HUES64 (cell line): ENCODE results near the gene C9.
"Not testable (repeated sequence)": the region's sequence is repeated elsewhere in the genome, so short reads cannot be mapped to it uniquely, and the experiment has no call there.

Source experiments
- H3K27ac ChIP-seq: 2 replicates; pipeline ENCODE4 v1.7.0; 2013; ENCODE audit warnings: low read depth, low read length, inconsistent platforms
- H3K27me3 ChIP-seq: 2 replicates; pipeline ENCODE4 v1.6.1; 2013; ENCODE audit warnings: mild to moderate bottlenecking, low read length; ENCODE audit not compliant: insufficient read depth
- H3K36me3 ChIP-seq: 2 replicates; pipeline ENCODE4 v1.6.1; 2013; ENCODE audit warnings: mild to moderate bottlenecking, low read length; ENCODE audit not compliant: insufficient read depth
- H3K4me1 ChIP-seq: 2 replicates; pipeline ENCODE4 v1.6.1; 2013; ENCODE audit warnings: mild to moderate bottlenecking, low read length, moderate library complexity; ENCODE audit not compliant: insufficient read depth
- H3K4me3 ChIP-seq: 2 replicates; pipeline ENCODE4 v1.5.1; 2013; ENCODE audit warnings: mild to moderate bottlenecking, low read length, moderate library complexity
- H3K9ac ChIP-seq: 2 replicates; pipeline ENCODE4 v1.6.1; 2013; ENCODE audit warnings: mild to moderate bottlenecking, low read depth, low read length
- H3K9me3 ChIP-seq: 2 replicates; pipeline ENCODE4 v1.6.1; 2013; ENCODE audit warnings: low read depth, low read length; ENCODE audit not compliant: insufficient read depth
- WGBS: fragments of 150-250, 120-280 bp; methylation state at CpG from one replicate; pipeline ENCODE4 v1.1.7; 2013; ENCODE audit warnings: missing lambda C conversion rate; 5-methylcytosine and 5-hydroxymethylcytosine counted together

C9 gene

DNA sequence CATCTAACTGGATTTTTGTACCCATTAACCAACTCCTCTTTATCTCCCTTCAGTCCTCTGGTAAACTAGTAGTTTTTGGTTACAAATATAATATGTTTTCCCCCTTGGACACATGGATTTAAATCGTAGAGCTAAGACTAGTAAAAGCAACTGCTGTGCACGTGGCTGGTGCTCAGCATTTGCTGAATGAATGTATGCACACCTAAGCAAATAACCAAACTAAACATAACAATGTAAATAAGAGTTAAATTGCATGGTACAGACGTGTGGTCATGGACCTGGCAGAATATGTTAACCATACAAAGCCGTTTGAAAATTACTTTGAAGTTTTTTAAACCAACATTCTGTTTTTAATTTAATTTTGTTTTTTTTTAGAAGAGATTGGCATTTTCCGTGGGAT lies 79.7 kb downstream of the C9 start:
- Histone ChIP-seq H3K9ac (no peak overlapping the region), H3K27ac (no peak overlapping the region), H3K27me3 (no peaks in the 10 kb centered on the region), H3K4me1 (no peaks in the 10 kb centered on the region), H3K9me3 (peaks cover 6% of the 10 kb centered on the region), H3K4me3 (no peak overlapping the region), H3K36me3 (no peaks in the 10 kb centered on the region)
- 89% methylated on average over 4 of the region's 5 CpGs for WGBS

DNA sequence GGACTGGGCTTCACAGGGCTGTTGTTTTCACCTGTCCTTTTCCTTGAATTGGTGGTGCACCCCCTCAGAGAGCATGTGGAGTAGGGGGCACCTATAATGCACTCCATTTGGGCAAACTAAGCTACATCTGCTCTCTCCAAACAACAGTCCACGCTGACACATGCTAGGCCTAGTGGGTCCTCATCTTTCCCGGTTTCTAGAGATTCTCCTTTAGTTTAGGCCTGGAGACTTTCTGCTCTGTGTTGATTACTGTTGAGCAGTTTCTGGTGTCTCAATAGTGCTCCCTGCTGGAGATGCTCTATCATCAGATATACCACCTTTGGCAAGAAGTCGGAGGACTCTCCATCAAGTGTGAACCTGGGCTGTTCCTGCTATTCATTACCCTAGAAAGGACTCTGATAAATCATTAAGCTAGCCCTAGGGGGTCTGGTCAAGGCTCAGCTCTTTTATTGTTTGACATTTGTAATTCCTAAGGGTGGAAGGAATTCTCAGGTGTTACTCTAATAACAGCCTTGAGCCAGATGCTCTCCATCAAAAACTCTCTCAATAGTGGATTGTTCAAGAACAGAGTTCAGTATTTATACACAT lies 81.0 kb downstream of the C9 start:
- H3K36me3 ChIP-seq = no peaks in the 10 kb centered on the region
- H3K4me1 ChIP-seq = no peaks in the 10 kb centered on the region
- H3K4me3 ChIP-seq = no peak overlapping the region
- H3K27ac ChIP-seq = no peak overlapping the region
- H3K9me3 ChIP-seq = peaks cover 6% of the 10 kb centered on the region
- H3K9ac ChIP-seq = no peak overlapping the region
- WGBS = 37% methylated on average over 3 of the region's 3 CpGs
- no peaks in the 10 kb centered on the region for H3K27me3 ChIP-seq

DNA sequence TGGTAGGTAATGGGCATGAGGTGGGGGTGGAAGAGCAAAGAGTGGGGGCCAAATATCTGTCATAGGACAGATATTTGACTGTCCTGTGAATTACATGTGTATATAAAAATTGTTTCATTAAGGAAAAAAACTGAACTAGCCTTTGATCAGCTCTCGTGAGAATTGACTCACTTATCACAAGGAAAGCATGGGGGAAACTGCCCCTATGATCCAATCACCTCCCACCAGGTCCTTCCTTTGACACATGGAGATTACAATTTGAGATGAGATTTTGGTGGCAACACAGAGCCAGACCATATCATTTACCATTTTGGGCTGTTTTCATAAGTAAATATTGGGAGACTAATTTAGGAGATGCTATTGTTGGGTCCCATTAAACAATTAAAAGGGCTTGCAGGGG lies 81.7 kb downstream of the C9 start:
- Histone ChIP-seq H3K9ac (no peak overlapping the region), H3K27ac (no peak overlapping the region), H3K36me3 (no peaks in the 10 kb centered on the region), H3K27me3 (no peaks in the 10 kb centered on the region), H3K9me3 (peaks cover 6% of the 10 kb centered on the region), H3K4me1 (no peaks in the 10 kb centered on the region), H3K4me3 (no peak overlapping the region)
- WGBS = 67% methylated on average over 1 of the region's 1 CpG

DNA sequence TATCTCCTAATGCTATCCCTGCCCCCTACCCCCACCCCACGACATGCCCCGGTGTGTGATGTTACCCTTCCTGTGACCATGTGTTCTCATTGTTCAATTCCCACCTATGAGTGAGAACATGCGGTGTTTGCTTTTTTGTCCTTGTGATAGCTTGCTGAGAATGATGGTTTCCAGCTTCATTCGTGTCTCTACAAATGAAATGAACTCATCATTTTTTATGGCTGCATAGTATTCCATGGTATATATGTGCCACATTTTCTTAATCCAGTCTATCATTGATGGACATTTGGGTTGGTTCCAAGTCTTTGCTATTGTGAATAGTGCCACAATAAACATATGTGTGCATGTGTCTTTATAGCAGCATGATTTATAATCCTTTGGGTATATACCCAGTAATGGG lies 88.4 kb downstream of the C9 start:
- not testable (repeated sequence) for H3K27ac ChIP-seq, H3K9me3 ChIP-seq, H3K4me3 ChIP-seq

DNA sequence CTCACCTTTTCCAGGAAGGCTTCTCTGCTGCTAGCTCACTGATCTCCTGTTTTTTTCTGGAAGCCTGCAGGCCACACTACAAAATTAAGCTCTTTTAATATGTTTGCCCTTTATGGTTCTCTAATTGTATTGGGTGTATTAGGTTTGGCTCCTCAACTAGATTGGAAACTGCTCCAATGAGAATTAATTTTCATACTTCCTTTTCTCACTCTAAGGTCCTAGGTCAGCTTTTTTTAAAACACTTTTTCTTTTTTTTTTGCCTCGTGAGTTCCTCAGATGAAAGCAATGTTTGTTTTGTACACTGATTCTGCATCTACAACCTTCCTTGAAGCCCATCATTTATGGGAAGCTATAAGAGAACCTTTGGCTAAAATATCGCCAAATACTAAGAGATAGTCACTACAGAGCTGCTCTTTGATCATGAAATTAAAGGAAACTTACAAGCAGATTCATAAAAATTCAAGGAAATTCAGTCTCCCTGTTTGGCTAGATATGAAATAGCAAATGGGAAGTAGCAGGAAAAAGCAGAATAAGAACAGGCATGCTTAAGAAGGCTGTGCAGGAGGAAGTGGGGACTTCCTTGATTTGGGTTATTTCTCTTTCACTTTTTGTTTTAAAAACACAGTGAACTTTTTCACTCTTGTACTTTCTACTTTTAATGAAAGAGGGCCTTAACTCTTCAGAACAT lies 89.8 kb downstream of the C9 start:
- H3K9ac ChIP-seq = no peak overlapping the region
- 97% methylated on average over 2 of the region's 2 CpGs for WGBS
- no peaks in the 10 kb centered on the region for H3K4me1 ChIP-seq
- no peak overlapping the region for H3K27ac ChIP-seq
- no peak overlapping the region for H3K4me3 ChIP-seq
- H3K36me3 ChIP-seq = no peaks in the 10 kb centered on the region
- no peaks in the 10 kb centered on the region for H3K9me3 ChIP-seq
- H3K27me3 ChIP-seq = no peaks in the 10 kb centered on the region

More for the DNA sequence above, 88.4 kb downstream of the C9 start:
- H3K36me3 ChIP-seq, H3K9ac ChIP-seq, H3K27me3 ChIP-seq, H3K4me1 ChIP-seq: not testable (repeated sequence)
- WGBS = 97% methylated on average over 4 of the region's 4 CpGs

DNA sequence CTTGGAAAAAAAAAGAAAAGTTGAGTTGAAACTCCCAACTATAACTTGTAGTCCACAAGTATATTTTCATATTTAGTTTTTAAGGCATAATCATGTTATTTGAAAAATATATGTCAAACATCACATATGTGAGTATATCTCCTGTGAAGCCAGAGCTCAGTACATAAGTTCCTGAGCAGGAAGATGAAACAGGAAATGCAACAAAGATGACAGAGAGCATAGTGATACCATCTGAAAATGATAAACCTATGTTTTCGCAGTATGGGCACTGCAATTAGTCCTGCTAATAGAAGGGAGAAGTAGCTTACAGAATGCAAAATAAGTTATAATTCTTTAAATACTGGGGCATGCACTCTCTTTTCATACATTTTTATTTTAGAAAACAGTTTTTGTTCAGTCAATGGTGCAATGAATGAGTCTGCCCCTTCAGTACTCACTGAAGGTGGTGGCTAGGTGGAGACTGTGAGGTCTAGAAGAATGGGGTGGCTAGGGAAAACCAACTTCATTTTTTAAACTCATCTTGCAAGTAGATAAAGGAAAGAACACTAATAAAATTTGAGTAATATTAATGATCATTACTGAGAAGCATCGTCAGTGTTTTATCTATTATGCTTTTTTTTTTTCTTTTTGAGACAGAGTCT lies 90.9 kb downstream of the C9 start:
- no peaks in the 10 kb centered on the region for H3K27me3 ChIP-seq
- H3K36me3 ChIP-seq = no peaks in the 10 kb centered on the region
- no peak overlapping the region for H3K27ac ChIP-seq
- H3K4me3 ChIP-seq = no peak overlapping the region
- no peaks in the 10 kb centered on the region for H3K9me3 ChIP-seq
- no peak overlapping the region for H3K9ac ChIP-seq
- 100% methylated on average over 1 of the region's 2 CpGs for WGBS
- no peaks in the 10 kb centered on the region for H3K4me1 ChIP-seq

DNA sequence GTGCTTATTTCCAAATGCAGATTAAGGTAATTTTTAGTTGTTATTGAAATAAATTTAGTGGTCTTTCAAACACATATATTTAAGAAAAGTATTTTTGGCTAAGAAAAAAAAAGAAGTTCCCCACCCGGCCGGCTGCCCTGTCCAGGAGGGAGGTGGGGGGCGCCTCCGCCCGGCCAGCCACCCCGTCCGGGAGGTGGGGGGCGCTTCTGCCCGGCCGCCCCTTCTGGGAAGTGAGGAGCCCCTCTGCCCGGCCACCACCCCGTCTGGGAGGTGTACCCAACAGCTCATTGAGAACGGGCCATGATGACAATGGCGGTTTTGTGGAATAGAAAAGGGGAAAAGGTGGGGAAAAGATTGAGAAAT lies 91.4 kb downstream of the C9 start:
- H3K4me3 ChIP-seq, H3K27me3 ChIP-seq, H3K36me3 ChIP-seq, H3K4me1 ChIP-seq, H3K9me3 ChIP-seq, H3K27ac ChIP-seq, H3K9ac ChIP-seq: not testable (repeated sequence)
- WGBS = 90% methylated on average over 14 of the region's 14 CpGs

DNA sequence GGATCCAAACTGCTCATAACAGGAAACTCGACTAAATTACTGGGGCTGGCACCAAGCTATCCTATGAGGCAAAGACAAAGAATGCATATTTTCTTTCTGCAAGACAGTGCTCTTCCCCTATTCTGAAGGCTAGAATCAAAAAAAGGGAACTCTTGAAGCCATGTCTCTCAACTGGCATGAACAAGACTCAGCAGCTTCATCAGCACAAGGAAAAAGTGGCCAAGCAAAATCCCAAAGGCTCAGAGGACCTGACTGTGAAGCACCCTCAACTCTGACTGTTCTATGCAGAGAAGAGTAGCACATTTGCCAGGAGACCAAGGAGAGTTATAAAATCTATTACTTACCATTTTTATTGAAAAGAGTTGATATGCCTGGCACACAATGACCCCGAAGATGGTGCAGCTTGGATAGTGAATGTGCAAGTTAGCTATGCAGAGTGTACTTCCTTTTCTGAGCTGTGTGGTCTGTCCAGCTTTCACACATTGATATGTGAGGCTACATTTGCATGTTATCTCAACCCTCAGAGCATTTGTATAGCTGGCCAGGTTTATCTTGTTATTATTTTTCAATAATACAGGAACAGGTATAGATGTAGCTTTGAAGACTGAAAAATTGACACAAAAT lies 94.0 kb downstream of the C9 start:
- Histone ChIP-seq H3K27me3 (no peaks in the 10 kb centered on the region), H3K9ac (no peak overlapping the region), H3K4me1 (no peaks in the 10 kb centered on the region), H3K27ac (no peak overlapping the region), H3K36me3 (no peaks in the 10 kb centered on the region), H3K4me3 (no peak overlapping the region), H3K9me3 (no peaks in the 10 kb centered on the region)
- 96% methylated on average over 2 of the region's 2 CpGs for WGBS

DNA sequence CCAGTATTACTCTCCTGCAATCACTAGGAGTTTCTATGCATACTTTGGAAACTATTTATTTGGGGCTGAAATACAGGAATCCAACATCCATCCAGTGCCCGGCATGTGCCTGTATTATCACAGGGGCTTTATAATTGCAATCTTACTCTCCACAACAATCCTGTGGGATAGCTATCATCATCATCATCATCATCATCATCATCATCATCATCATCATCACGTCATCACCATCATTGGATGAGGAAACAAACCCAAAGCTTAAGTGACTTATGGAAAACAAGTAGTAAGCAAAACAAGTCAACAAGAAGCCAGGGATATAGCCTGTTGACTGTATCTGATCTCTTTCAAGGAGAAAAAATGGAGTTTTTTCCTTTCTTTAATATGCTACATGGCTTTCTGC lies 97.1 kb downstream of the C9 start:
- Histone ChIP-seq H3K27me3 (no peaks in the 10 kb centered on the region), H3K27ac (no peak overlapping the region), H3K4me3 (no peak overlapping the region), H3K4me1 (no peaks in the 10 kb centered on the region), H3K36me3 (no peaks in the 10 kb centered on the region), H3K9ac (no peak overlapping the region), H3K9me3 (no peaks in the 10 kb centered on the region)
- 92% methylated on average over 2 of the region's 2 CpGs for WGBS

DNA sequence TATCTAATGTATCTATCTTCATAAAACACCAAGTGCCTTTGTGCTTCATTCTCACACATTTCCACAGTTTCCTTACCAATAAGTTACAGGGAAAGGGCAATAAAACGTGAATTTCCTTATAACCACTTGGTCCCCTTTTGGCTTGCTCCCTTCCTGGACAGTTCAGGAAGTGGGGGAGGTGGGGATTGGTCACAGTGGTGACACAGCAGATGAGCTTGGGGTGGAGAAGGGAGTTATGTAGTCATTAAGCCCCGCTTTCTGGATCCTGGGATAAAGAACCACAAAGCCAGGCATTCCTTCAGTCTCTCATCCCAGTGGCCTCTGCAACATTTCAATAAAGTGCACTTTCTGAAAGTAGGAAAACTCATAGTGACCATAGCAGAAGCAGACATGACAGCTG lies 97.9 kb downstream of the C9 start:
- H3K36me3 ChIP-seq = no peaks in the 10 kb centered on the region
- no peaks in the 10 kb centered on the region for H3K4me1 ChIP-seq
- no peaks in the 10 kb centered on the region for H3K9me3 ChIP-seq
- H3K4me3 ChIP-seq = no peak overlapping the region
- no peaks in the 10 kb centered on the region for H3K27me3 ChIP-seq
- 0% methylated on average over 1 of the region's 2 CpGs for WGBS
- H3K27ac ChIP-seq = no peak overlapping the region
- H3K9ac ChIP-seq = no peak overlapping the region

DNA sequence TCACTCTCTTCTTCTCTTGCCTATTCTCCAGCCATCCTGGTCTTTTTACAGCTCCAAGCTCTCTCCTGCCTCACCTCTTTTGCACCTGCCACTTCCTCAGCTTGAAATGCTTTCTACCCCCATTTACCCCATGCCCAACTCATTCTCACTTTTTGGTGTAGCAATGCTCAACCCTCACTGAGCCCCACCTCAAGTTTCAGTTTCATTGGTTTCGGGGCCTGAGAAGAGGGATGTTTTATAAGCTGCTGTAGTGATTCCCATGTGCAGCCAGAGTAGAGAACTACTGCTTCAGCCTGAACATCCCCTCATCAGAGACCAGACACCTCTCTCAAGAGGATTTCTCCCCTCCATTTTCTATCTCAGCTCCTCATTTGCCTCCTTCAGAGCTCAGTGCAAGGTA lies 99.8 kb downstream of the C9 start:
- Histone ChIP-seq H3K9ac (no peak overlapping the region), H3K27ac (no peak overlapping the region), H3K4me3 (no peak overlapping the region), H3K36me3 (no peaks in the 10 kb centered on the region), H3K27me3 (no peaks in the 10 kb centered on the region), H3K9me3 (no peaks in the 10 kb centered on the region), H3K4me1 (no peaks in the 10 kb centered on the region)
- no CpG with 5 or more reads among the region's 1 CpG for WGBS
